Activated CD8-positive, alpha-beta T cell treated with anti-CD3 and anti-CD28 coated beads, Interleukin-2, amount 10 ng/mL, durations not matched to agents 7 days and 5 days (primary cell): Measurements from ENCODE around the gene DLL3. TPM values are rescaled to one million over a fixed set of nuclear protein-coding genes. Genes with fewer than 3 reads are reported as not detected.

Source experiments
- ATAC-seq: fragments of 150-1000 bp; cut with Tn5 transposase; one replicate; pipeline ENCODE4 v1.10.0; 2021; ENCODE audit warnings: moderate library complexity
- CTCF ChIA-PET: fragments of 350-600 bp; sonication (Branson Sonifier 250); formaldehyde crosslinking; loops from one replicate; lab custom pipeline; 2021; ENCODE audit warnings: antibody characterized with exemption; lab: Charles Lee
- POLR2A ChIA-PET: fragments of 350-600 bp; sonication (Branson Sonifier 250); formaldehyde crosslinking; loops from one replicate; lab custom pipeline; 2021; ENCODE audit warnings: antibody characterized with exemption; lab: Charles Lee
- DNase-seq: peaks from one replicate; pipeline ENCODE4 v3.0.0-alpha.2; 2020
- H3K27ac Mint-ChIP-seq: one replicate; pipeline ENCODE4 v1.8.0; 2021; ENCODE audit warnings: mild to moderate bottlenecking, mixed read lengths
- H3K27me3 Mint-ChIP-seq: one replicate; pipeline ENCODE4 v1.8.0; 2021; ENCODE audit warnings: low read depth, mixed read lengths
- H3K36me3 Mint-ChIP-seq: one replicate; pipeline ENCODE4 v1.8.0; 2021; ENCODE audit warnings: low read depth, mixed read lengths
- H3K4me1 Mint-ChIP-seq: one replicate; pipeline ENCODE4 v1.8.0; 2021; ENCODE audit warnings: low read depth, mixed read lengths
- H3K4me3 Mint-ChIP-seq: one replicate; pipeline ENCODE4 v1.8.0; 2021; ENCODE audit warnings: mild to moderate bottlenecking, mixed read lengths
- H3K9me3 Mint-ChIP-seq: one replicate; pipeline ENCODE4 v1.8.0; 2022; ENCODE audit warnings: mixed read lengths; ENCODE audit not compliant: insufficient read depth
- total RNA-seq, 2 experiments: library from RNA; stranded (reverse); gene quantifications; one replicate each; pipeline ENCODE4 v1.2.3, GENCODE V29; 2021

Gene DLL3
- total RNA-seq, 2 experiments from 2014 or later: 0.26 to 0.29 TPM

GRCh38 chr19:39555883-39556282 is 57.1 kb downstream of the DLL3 start:
- Mint-ChIP-seq H3K27me3 (no peaks in the 10 kb centered on the region), H3K27ac (no peak overlapping the region), H3K4me3 (no peak overlapping the region), H3K4me1 (peaks cover 41% of the 10 kb centered on the region), H3K36me3 (no peaks in the 10 kb centered on the region), H3K9me3 (no peaks in the 10 kb centered on the region)
- DNase-seq (no peak), ATAC-seq (no peak)
- CTCF ChIA-PET: interaction anchor here (1.0 kb wide), 1 partner anchor 14 kb away, joined by 3 read pairs; no protein-coding TSS in a partner anchor
- POLR2A ChIA-PET: no interaction called here

Other genes with a start within 250 kb of the DLL3 start
- gene IFNL2, start 230.6 kb upstream of the DLL3 start, total RNA-seq: not detected
- under 1 TPM in 1 of 2 experiments, not detected in 1; 0.29 TPM for gene IFNL1, start 202.5 kb upstream of the DLL3 start, total RNA-seq
- gene LRFN1, start 178.1 kb upstream of the DLL3 start, total RNA-seq: 1 to 10 TPM; 8.0 to 8.3 TPM
- gene GMFG, start 162.9 kb upstream of the DLL3 start, total RNA-seq: 100 to 1,000 TPM; 471 to 482 TPM
- 10 to 100 TPM; 43.7 to 44.5 TPM for gene SAMD4B, start 156.5 kb upstream of the DLL3 start, total RNA-seq
- gene PAF1, start 107.8 kb upstream of the DLL3 start, total RNA-seq: 10 to 100 TPM; 48.2 to 48.9 TPM
- 10 to 100 TPM; 32.6 to 39.3 TPM for gene MED29, start 107.6 kb upstream of the DLL3 start, total RNA-seq
- 10 to 100 TPM; 72.4 to 91.4 TPM for gene ZFP36, start 92.1 kb upstream of the DLL3 start, total RNA-seq
- gene PLEKHG2, start 86.3 kb upstream of the DLL3 start, total RNA-seq: 10 to 100 TPM; 64.4 to 68.5 TPM
- gene RPS16, start 63.0 kb upstream of the DLL3 start, total RNA-seq: 1,000 to 10,000 TPM; 2,100 to 2,157 TPM
- gene SUPT5H, start 53.4 kb upstream of the DLL3 start, total RNA-seq: 100 to 1,000 TPM; 144 to 147 TPM
- 10 to 100 TPM; 56.1 to 65.9 TPM for gene TIMM50, start 18.1 kb upstream of the DLL3 start, total RNA-seq
- not detected for gene SELENOV, start 16.2 kb downstream of the DLL3 start, total RNA-seq
- 1 to 10 TPM; 4.1 to 4.3 TPM for gene EID2B, start 33.9 kb downstream of the DLL3 start, total RNA-seq
- 10 to 100 TPM; 18.9 to 19.9 TPM for gene EID2, start 41.2 kb downstream of the DLL3 start, total RNA-seq
- not detected for gene LGALS13, start 103.6 kb downstream of the DLL3 start, total RNA-seq
- not detected for gene LGALS16, start 157.0 kb downstream of the DLL3 start, total RNA-seq
- gene LGALS14, start 205.5 kb downstream of the DLL3 start, total RNA-seq: not detected
- not detected for gene CLC, start 239.1 kb downstream of the DLL3 start, total RNA-seq